WTC11 (cell line): ENCODE data around the gene CCL8.

Experiments used
- CTCF ChIP-seq: fragments of 200-600 bp; IDR thresholded peaks from 2 replicates; pipeline ENCODE4 v1.8.0; 2022; ENCODE audit warnings: antibody characterized with exemption
- E2F5 ChIP-seq: sonication (generic); formaldehyde crosslinking; IDR thresholded peaks from 2 replicates; pipeline ENCODE4 v1.8.1; 2022; ENCODE audit warnings: mild to moderate bottlenecking, moderate library complexity, missing genetic modification reagents
- NR3C1 ChIP-seq: sonication (generic); formaldehyde crosslinking; conservative IDR thresholded peaks from 2 replicates; pipeline ENCODE4 v1.8.1; 2023; ENCODE audit warnings: low read depth, mild to moderate bottlenecking, missing genetic modification reagents
- PRDM15 ChIP-seq: sonication (generic); formaldehyde crosslinking; IDR thresholded peaks from 2 replicates; pipeline ENCODE4 v1.8.0; 2022; ENCODE audit warnings: missing genetic modification reagents
- ZNF317 ChIP-seq: sonication (generic); formaldehyde crosslinking; IDR thresholded peaks from 2 replicates; pipeline ENCODE4 v1.8.1; 2023; ENCODE audit warnings: low read depth, mild to moderate bottlenecking, moderate library complexity, missing genetic modification reagents, borderline replicate concordance
- ZNF416 ChIP-seq: fragments of 250-450 bp; sonication (Bioruptor Pico); IDR thresholded peaks from 2 replicates; pipeline ENCODE4 v1.9.0; 2021; ENCODE audit warnings: mild to moderate bottlenecking, inconsistent platforms
- ZNF671 ChIP-seq: fragments of 250-450 bp; sonication (Bioruptor Pico); IDR thresholded peaks from 2 replicates; pipeline ENCODE4 v1.8.0; 2021; ENCODE audit warnings: mild to moderate bottlenecking
- TF ChIP-seq, protein P1 (sequence below): sonication (generic); formaldehyde crosslinking; IDR thresholded peaks from 2 replicates; pipeline ENCODE4 v1.8.1; 2023; ENCODE audit warnings: mild to moderate bottlenecking, moderate library complexity, missing genetic modification reagents
- TF ChIP-seq, protein P2 (sequence below): sonication (generic); formaldehyde crosslinking; IDR thresholded peaks from 2 replicates; pipeline ENCODE4 v1.8.0; 2023; ENCODE audit warnings: mild to moderate bottlenecking, missing genetic modification reagents

DNA sequence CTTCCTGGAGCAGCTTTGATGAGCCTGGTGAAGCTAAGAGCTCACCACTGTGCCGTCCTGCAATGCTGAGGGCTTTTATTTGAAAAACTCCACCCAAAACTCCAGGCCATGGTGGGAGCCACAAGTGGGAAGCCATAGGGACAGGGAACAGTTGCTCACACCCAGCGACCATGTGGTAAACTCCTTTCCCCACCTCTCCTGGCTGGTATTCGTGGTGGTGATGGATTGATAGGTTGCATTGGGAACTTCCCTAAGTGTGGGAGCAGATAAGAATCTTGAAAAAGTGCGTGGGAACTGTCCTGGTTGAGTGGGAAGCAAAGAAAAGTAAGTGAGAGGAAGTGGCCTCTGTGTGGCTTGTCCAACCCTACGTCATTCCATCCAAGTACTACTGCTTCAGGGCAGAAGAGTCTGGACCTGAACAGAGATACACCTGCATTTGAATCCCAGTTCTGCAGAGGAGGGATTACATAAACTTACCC lies 44.0 kb downstream of the CCL8 start, which contains the start of gene CCL1:
- no peak for TF ChIP-seq CTCF
- TF ChIP-seq E2F5: no peak
- TF ChIP-seq, protein P1, sequence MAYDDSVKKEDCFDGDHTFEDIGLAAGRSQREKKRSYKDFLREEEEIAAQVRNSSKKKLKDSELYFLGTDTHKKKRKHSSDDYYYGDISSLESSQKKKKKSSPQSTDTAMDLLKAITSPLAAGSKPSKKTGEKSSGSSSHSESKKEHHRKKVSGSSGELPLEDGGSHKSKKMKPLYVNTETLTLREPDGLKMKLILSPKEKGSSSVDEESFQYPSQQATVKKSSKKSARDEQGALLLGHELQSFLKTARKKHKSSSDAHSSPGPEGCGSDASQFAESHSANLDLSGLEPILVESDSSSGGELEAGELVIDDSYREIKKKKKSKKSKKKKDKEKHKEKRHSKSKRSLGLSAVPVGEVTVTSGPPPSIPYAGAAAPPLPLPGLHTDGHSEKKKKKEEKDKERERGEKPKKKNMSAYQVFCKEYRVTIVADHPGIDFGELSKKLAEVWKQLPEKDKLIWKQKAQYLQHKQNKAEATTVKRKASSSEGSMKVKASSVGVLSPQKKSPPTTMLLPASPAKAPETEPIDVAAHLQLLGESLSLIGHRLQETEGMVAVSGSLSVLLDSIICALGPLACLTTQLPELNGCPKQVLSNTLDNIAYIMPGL (CRISPR knock-in tag): no peak
- TF ChIP-seq, protein P2, sequence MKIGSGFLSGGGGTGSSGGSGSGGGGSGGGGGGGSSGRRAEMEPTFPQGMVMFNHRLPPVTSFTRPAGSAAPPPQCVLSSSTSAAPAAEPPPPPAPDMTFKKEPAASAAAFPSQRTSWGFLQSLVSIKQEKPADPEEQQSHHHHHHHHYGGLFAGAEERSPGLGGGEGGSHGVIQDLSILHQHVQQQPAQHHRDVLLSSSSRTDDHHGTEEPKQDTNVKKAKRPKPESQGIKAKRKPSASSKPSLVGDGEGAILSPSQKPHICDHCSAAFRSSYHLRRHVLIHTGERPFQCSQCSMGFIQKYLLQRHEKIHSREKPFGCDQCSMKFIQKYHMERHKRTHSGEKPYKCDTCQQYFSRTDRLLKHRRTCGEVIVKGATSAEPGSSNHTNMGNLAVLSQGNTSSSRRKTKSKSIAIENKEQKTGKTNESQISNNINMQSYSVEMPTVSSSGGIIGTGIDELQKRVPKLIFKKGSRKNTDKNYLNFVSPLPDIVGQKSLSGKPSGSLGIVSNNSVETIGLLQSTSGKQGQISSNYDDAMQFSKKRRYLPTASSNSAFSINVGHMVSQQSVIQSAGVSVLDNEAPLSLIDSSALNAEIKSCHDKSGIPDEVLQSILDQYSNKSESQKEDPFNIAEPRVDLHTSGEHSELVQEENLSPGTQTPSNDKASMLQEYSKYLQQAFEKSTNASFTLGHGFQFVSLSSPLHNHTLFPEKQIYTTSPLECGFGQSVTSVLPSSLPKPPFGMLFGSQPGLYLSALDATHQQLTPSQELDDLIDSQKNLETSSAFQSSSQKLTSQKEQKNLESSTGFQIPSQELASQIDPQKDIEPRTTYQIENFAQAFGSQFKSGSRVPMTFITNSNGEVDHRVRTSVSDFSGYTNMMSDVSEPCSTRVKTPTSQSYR (CRISPR knock-in tag): no peak
- TF ChIP-seq PRDM15 (CRISPR knock-in tag): no peak
- no peak for TF ChIP-seq NR3C1 (CRISPR knock-in tag)
- TF ChIP-seq ZNF416 (CRISPR knock-in tag): no peak
- TF ChIP-seq ZNF671 (CRISPR knock-in tag): no peak
- TF ChIP-seq ZNF317 (CRISPR knock-in tag): no peak
